IPS-18c (cell line): ENCODE results near the gene CPM.

Source experiments
- H3K4me3 ChIP-seq: 2 replicates; pipeline ENCODE4 v1.7.0; 2013; ENCODE audit warnings: low read depth, mild to moderate bottlenecking, low read length, moderate library complexity; ENCODE audit not compliant: insufficient read depth
- H3K9me3 ChIP-seq: one replicate; pipeline ENCODE4 v1.6.1; 2013; ENCODE audit warnings: mild to moderate bottlenecking, low read length, moderate library complexity; ENCODE audit not compliant: control insufficient read depth, insufficient read depth

Gene CPM

GRCh38 chr12:68924546-68924945, 8.4 kb downstream of the CPM start:
- no peak overlapping the region for H3K4me3 ChIP-seq
- H3K9me3 ChIP-seq = peaks cover 3% of the 10 kb centered on the region

GRCh38 chr12:68919581-68920239, 13.3 kb downstream of the CPM start:
- Histone ChIP-seq H3K4me3 (no peak overlapping the region), H3K9me3 (peaks cover 3% of the 10 kb centered on the region)

DNA sequence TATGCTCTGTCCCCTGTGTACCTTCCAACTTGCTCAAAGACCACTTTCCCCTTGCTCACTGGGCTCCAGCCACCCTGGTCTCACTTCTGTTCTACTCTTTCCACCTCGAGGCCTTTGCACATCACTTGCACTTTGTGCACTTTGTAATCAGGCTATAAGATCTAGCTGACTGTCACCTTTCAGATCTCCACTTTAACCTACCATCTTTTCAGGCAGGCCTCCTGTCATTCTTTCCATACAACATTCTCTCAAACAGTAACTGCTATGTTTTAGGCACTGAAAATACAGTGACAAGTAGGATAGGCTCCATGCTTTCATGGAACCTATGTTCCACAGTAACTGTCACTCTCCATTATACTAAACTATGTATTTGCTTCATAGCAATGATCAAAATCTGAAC, 14.0 kb downstream of the CPM start:
- H3K4me3 ChIP-seq = no peak overlapping the region
- peaks cover 3% of the 10 kb centered on the region for H3K9me3 ChIP-seq

- Histone ChIP-seq H3K4me3 (no peak overlapping the region), H3K9me3 (peaks cover 2% of the 10 kb centered on the region)
These were observed 17.9 kb downstream of the CPM start for GRCh38 chr12:68915055-68915454.

DNA sequence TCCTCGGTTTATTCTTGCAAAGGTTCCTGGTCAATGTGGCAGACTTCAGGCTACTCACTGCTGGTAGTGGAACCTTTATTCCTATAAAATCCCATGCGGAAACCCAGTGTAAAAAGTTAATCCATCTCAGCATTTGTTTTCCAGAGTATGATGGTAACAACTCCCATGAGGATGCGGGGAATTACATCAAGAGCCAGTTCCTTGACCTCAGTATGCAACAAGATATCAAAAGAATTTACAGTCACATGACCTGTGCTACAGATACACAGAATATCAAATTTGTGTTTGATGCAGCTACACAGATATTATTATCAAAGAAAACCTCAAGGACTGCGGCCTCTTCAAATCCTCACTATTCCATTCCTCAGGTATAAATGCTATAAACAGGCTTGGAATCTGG, 19.3 kb downstream of the CPM start:
- peaks cover 2% of the 10 kb centered on the region for H3K9me3 ChIP-seq
- H3K4me3 ChIP-seq = no peak overlapping the region

GRCh38 chr12:68912916-68913315, 20.1 kb downstream of the CPM start:
- Histone ChIP-seq H3K4me3 (no peak overlapping the region), H3K9me3 (peaks cover 2% of the 10 kb centered on the region)

DNA sequence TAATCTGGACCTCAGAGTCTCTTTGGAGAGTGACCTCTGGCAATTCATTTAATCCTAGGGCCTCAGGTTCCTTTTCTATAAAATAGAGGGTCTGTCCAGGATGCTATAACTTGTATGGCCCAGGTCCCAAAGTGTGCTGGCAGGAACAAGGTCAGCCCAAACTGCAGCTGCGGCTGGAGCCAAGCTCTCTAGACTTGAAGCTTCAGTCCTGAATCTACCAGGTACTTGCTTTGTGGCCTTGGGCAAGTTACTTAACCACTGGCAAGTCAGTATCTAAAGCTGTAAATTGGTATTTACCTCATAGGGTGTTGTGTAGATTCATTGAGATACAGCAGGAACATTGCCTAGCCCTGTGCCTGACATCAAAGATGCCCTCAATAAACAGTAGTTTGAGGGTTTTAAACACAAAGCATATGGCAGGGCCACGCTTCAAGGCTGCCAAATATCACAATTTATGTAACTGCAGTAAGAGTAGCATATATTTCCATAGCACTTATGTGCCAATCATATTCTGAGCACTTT, 21.7 kb downstream of the CPM start:
- Histone ChIP-seq H3K9me3 (peaks cover 2% of the 10 kb centered on the region), H3K4me3 (no peak overlapping the region)

DNA sequence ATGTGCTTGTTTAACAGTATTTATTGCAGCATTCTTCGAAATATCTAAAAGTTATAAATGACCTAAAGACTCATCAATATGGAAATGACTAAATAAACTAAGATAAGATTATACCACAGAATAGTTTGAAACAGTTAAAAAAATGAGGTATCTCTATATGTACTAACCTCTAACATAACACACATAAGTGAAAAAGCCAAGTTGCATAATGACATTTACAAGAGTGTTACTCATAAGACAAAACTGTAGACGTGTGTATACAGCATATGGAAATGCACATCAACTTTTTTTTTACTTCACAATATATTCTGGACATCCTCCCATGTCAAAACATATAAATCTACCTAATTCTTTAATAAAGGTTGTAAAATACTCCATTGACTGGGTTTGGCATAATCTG, 22.8 kb downstream of the CPM start:
- no peak overlapping the region for H3K4me3 ChIP-seq
- peaks cover 2% of the 10 kb centered on the region for H3K9me3 ChIP-seq

DNA sequence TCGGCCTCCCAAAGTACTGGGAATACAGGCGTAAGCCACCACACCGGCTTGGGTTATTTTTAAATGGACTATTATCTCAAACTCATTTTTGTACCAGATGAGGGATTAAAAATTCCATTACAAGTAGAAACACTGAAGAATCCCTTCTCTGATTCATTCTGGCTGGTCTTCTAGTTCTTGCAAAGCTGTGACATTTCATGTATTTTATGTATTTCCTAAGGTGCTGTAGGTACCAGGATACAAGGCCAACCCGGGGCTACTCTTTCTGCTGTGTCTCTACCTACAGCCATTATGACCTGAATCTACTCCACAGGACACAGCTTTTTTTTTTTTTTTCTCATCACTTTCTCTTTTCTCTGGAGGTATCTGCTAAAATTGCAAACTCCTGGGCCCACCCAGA, 24.9 kb downstream of the CPM start:
- Histone ChIP-seq H3K9me3 (no peaks in the 10 kb centered on the region), H3K4me3 (no peak overlapping the region)

GRCh38 chr12:68905733-68906132, 27.2 kb downstream of the CPM start:
- H3K9me3 ChIP-seq = no peaks in the 10 kb centered on the region
- no peak overlapping the region for H3K4me3 ChIP-seq

- Histone ChIP-seq H3K4me3 (no peak overlapping the region), H3K9me3 (no peaks in the 10 kb centered on the region)
These were observed 28.5 kb downstream of the CPM start for GRCh38 chr12:68904351-68904962.

- H3K4me3 ChIP-seq = no peak overlapping the region
These were observed 29.5 kb downstream of the CPM start for GRCh38 chr12:68903511-68903910.

GRCh38 chr12:68901551-68901950, 31.4 kb downstream of the CPM start:
- no peaks in the 10 kb centered on the region for H3K9me3 ChIP-seq

More at GRCh38 chr12:68903511-68903910, 29.5 kb downstream of the CPM start:
- H3K9me3 ChIP-seq = no peaks in the 10 kb centered on the region

DNA sequence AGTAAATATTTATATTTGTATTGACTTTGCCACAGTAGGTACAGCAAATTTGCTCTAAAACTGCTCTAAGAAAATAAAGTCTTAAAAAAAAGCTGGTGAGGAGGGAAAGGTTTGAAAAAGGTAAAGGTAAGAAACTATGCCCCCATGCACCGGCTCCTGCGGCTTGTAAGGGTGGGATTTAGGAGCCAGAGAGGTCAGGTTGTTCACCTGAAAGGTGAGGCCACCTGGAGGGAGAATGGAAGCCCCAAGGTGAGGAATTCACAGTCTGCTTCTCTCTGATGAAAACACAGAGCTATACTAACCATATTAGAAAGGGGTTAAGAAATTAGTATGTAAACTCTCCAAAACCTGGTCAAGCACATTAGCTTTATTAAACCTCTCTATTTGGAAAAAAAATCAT, 31.8 kb downstream of the CPM start:
- H3K9me3 ChIP-seq = no peaks in the 10 kb centered on the region
- no peak overlapping the region for H3K4me3 ChIP-seq

More at GRCh38 chr12:68901551-68901950, 31.4 kb downstream of the CPM start:
- H3K4me3 ChIP-seq = no peak overlapping the region

GRCh38 chr12:68900241-68900640, 32.7 kb downstream of the CPM start:
- no peaks in the 10 kb centered on the region for H3K9me3 ChIP-seq
- no peak overlapping the region for H3K4me3 ChIP-seq

DNA sequence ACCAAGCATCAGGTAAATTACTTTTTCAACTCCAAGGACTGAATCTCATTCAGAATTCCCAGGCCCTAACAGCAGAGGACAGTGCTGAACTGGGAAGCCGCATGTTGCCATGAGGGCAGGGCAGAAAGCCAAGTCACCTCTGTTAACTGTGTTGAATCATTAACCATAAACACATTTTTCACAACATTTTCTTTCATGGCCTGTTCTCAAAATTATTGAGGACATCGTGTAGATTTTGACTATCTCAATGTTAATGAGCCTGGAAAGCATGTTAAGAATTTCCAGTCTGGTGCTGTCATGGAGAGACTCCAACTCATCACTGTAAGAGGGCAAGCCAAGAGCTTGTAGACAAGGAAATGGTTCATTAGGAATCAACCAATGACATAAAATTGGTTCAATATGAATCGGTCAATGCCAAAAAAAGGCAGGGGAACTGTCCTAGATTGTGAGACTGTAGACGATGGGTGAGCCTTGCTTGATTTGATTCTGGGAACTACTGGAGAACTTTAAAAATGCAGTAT, 33.7 kb downstream of the CPM start:
- no peaks in the 10 kb centered on the region for H3K9me3 ChIP-seq

DNA sequence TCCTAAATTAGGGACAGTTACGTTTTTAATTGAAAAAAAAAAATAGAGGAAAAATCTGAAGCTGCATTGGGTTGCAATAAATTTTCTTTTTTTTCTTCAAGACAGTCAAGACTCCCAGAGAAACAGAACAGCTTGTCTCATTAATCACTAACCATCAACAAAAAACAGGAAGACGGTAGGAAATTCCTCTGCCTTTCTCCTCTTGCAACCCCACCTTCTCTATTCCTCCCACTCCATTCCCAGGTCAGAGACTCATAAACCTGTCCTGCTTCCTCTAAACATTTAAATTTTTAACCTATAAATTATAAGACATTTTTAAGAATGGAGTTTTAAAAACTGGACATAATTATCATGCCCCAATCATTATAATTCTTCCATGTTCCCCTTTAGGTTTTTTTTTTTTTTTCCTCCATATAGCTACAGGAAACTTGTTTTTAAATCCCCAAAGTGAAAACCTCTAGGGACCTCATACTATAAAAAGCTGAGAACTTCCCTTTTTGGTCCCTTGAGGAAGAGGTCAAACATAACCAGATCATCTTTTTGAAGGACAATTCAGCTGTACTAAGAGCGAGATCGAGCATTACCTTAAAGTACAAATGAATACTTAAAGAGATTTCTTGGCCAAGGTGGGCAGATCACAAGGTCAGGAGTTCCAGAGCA, 36.0 kb downstream of the CPM start:
- Histone ChIP-seq H3K9me3 (no peaks in the 10 kb centered on the region), H3K4me3 (no peak overlapping the region)

More for the DNA sequence above, 33.7 kb downstream of the CPM start:
- H3K4me3 ChIP-seq = no peak overlapping the region

- Histone ChIP-seq H3K9me3 (no peaks in the 10 kb centered on the region), H3K4me3 (no peak overlapping the region)
These were observed 38.6 kb downstream of the CPM start for GRCh38 chr12:68894276-68894855.
